NCI-H1417 treated with DMSO at 0.1 percent for 48 hours (cell line): Measurements from ENCODE around the gene CAST.
"Not testable (repeated sequence)": the region's sequence is repeated elsewhere in the genome, so short reads cannot be mapped to it uniquely, and the experiment has no call there.

Experiments used
- DNase-seq: peaks from one replicate; lab custom pipeline; 2025; lab: John Stamatoyannopoulos, UW

Gene CAST

DNA sequence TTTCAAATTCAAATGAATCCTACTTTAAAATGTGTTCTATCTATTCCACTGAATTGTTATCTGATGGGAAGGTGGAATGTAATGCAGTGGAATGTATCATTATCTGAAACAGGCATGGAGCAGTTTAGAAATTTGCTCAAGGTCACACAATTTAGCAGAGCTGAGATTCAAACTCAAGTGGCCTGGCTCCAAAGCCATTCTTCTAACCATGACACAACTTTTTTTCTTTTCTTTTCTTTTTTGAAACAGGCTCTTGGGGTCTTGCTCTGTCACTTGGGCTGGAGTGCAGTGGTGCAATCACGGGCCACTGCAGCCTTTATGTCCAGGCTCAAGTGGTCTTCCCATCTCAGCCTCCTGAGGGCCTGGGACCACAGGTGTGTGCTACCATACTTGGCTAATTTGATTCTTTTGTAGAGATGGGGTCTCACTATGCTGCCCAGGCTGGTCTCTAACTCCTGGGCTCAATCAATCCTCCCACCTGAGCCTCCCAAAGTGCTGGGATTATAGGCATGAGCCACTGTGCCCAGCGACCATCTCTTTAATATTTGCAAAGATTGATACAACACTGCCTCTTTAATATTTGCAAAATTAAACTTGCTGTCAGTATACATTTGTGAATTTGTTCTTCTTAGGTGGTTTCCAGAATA, 50.0 kb downstream of the CAST start:
- no peak for DNase-seq

DNA sequence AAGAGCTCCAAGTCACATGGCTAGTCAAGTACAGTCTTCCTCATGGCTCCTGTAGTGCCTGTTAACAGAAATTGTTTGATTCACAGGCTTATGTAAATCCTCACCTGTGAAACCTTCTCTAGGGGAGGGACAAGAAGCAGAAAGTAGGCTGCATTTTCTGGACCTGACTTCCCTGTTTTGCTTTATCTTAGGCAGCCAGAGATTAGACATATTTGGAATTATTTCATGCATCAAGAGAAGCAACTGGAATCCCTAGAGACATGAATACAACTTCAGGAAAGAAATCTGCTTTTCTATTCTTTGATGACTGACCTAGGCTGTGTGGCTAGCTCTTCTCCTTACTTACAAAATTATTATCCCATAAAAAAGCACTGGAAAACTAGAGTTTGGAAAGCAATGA, 52.3 kb downstream of the CAST start:
- no peak for DNase-seq

DNA sequence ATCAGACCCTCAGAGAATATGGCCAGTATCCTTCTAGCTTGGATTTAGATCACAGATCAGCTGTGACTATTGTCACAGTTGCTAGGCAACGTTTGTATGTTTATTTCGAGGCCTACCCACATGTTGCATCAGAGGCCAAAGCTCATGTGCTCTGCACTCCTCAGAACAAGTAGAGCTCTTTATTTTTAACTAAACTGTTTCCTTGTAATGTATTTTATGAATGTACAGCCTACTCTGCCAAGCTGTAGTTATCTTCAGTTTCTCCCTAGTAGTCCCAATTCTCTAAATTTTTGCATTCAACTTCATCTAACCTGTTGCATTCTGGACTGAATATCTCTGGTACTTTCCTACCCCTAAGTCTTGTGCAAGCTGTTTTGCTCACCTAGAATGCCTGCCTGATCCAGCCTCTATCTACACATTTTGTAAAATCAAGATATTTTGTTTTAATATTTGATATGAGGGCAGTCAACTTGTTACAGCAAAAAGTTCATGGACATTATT, 52.8 kb downstream of the CAST start:
- DNase-seq: no peak

DNA sequence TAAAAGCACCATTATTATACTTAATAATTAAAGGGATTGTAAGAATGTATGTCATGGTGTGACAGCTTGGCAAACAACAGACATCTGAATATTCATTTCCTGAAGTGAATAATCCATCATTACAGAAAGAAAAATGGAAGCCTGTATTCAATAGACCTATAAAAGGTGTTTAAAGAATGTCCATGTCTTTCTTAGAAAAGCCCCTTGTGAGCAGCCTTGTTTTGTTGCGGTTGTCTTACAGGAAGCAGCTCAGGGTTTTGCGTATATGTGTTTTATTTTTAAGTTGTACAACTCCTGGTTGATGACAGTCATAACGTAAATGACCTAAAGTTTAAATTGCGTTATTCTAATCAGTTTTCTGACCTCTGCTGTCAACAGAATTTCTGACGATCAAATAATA, 53.8 kb downstream of the CAST start:
- no peak for DNase-seq

DNA sequence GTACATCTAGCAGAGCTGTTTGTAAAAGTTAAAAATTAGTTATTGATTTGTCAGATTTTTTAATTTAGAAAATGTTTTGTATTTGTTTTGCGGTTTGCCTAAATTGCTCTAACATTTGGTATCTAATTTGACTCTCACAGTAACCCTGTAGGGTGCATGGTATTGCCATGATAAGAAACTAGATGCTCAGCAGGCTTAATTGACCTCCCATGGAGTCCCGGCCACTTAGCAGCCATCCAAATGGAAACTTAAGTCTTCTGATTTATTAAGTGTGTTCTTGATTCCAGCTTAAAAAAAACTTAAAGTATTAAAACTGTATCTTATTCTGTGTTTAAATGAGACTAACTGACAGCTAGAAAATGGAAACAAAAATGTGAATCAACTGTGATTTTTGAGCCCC, 54.5 kb downstream of the CAST start:
- no peak for DNase-seq

DNA sequence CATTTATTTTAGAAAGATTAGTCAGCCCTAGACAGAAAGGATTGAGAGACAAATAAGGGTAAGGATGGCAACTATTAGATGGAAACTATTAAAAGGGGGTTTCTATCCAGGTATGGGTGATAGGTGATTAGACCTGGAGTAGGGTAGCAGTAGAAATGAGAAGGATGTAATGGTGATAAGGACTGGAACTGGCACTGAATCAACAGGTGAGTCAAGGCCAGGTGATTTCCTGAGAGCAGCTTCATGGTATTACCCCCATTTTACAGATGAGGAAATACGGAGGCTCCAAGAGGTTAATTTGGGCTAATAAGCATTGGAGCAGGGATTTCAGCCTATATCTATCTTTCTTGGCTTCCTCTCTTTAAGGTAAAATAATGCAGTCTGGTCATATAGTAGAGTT, 55.7 kb downstream of the CAST start:
- no peak for DNase-seq

DNA sequence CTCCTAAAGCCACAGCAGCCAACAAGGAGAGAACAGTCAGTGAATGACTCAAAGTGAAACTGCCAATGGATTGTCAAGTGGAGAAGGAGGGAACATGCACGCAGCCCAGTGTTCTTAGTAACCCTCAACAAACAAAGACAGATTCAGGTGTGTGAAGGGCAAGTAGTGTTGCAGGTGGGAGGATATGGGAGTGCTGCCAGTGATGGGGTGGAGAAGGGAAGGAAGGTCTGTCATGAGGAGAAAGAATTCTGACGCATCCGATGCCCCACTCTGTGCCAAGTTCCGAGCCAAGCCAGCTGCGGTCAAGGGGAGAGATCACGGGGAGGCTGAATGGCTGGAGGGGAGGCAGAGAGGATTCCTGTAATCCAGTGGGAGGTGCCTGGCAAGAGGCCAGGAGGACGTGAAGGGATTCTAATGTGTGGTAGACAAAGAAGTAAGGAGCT, 56.5 kb downstream of the CAST start:
- no peak for DNase-seq

DNA sequence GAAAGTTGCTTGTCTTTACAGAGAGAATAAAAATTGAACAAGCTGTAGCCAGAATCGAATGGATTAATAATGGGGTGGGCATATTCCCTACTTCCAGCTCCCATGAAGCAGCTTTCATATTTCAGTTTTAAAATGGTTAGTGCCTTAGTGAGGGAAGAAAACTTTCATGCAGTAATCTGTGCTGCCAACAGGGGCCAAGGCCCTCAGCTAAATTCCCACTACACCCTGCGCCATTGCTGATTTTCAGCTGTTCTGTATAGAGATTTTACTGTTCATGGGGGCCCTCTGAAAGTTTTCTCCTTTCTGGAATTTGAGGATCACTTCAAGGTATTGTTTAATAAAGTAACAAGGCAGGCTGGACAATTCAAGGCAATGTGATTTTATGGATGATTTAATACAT, 58.2 kb downstream of the CAST start:
- no peak for DNase-seq

DNA sequence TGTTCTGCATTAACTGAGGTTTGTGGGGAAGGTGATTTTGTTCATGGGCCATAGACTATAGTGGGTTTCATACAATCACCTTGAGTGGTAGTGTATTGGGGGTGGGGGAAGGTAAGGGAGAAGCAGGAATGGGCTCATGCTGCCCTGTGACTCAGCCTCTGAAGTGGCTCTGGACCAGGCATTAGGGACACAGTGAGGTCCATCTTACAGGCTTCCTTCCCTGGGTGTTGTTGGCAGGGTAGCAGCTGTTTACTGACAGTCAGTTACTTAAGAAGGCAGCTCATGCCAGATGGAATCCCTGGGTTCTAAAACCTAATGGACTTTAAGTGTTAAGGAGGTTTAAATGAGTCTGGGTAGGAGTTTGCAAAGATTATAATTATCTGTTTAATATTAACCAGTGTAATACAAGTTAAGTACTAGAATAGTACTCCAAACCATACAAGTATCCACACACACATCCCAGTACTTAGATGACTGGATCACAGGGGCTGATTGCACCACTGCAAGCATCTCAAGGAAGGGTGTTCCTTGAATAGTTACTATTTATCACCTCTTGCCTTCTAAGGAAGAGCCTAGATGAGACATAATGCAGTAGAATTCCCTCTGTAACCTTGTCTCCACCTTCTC, 59.3 kb downstream of the CAST start:
- DNase-seq: no peak

DNA sequence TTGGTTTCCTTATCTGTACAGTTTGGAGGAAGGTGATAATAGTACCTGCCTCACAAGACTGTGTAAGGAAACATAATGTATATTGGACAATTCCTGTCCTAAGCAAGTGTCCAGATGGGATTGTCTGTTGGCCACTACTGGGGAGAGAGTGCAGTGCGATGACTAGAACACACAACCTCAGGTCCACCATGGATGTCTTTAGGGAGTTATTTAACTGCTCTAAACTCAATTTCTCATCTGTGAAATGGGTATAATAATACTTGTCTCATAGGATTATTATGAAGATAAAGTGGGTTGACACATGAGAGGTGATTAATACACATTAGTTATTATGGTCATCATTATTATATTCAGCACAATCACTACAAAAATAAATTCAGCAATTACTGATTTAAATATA, 63.1 kb downstream of the CAST start:
- no peak for DNase-seq

DNA sequence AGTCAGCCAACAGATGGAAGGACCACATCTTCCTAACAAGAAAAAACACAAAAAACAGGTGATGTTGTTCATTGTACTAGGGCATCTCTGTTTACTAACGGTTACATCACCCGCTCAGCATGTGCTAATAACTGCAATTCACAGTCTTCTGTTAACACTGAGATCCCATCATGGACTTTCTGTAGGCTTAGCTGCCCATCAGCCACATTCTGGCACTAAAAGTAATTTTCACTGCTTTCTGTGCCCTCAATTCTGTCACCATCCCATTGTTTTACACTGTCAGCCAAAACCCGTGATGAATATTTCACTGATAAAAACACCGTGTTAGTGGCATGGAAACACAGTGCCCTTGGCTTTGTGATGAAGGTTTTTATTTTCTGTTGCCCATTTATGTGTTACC, 64.6 kb downstream of the CAST start:
- peak; percentile 53 for DNase-seq

DNA sequence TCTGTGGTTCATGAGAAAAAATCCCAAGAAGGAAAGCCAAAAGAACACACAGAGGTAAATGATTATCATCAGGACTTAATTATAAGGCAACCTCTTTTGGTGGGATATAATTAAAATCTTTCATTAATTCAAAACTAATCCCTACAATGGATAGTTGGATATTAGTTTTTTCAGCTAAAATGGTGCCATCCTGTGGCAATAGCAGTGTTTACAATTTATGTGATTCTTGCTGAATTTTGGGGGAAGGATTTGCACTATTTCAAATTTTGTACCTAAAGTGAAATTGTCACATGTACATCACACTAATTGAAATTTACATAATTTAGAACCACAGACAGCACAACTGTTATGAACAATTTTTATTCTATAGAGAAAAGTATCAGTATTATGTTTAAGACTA, 67.0 kb downstream of the CAST start:
- DNase-seq: no peak

DNA sequence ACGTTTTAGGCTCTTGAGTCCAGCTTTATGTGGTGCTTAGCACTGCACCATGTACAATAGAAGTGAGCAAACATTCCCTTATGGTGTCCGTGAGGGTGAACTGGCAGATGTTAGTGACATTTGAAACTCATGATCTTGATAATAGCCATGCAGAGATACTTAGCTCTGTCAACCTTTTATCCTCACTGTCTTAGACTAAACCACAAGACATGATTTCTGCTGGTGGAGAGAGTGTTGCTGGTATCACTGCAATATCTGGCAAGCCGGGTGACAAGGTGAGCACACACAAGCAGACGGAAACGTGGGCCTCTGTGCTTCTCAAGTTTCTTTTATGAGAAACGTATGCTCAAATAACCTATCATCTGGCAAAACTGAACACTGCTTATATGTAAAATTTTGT, 68.4 kb downstream of the CAST start:
- DNase-seq: no peak

DNA sequence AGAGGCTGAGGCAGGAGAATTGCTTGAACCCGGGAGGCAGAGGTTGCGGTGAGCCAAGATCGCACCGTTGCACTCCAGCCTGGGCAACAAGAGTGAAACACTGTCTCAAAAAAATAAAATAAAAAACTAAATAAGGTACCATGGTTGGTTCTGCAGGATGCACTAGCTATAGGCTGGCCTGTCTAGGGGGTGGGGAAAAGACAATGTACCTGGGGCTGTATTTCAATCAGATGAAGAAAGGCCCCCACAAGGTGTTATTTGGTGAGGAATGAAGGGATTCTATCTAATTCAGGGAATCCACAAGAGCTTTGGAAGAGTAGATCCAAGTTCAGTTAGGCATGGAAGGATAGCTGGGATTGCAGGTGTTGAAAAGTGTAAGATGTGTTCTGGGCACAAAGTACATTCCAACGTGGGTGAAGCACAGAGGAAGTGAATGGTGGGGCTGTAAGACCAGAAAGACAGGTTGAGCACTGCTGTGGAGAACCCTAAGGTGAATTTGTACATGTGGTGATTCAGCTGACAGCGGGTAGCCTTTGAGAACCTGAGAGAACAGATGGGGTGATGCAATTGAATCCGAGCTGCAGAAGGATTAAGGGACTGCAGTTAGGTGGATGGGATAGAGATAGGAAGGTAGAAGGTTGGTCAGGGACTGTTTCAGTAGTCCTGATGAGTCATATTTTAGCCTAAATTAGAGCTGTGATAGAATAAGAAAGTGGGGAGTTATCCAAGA, 71.8 kb downstream of the CAST start:
- no peak for DNase-seq

DNA sequence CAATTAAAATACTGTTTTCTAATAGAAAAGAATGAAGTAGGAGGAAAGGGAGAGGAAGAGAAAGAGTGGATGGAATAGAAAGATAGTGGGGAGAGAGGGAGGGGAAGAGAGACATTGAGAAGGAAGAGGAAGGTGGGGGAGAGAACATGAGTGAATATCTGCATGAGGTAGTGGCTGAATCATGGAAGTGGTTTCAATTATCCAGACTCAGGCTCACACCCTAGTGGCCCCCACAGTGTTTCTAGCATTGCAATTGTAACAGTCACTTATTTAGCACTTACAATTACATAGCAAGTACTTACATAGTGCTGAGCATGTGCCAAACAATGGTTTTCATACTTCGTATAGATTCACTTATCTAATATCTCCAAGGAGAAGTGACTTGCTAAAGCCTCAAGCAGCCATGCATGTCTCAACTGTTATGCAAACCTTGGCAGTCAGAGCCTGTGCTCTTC, 72.7 kb downstream of the CAST start:
- no peak for DNase-seq

DNA sequence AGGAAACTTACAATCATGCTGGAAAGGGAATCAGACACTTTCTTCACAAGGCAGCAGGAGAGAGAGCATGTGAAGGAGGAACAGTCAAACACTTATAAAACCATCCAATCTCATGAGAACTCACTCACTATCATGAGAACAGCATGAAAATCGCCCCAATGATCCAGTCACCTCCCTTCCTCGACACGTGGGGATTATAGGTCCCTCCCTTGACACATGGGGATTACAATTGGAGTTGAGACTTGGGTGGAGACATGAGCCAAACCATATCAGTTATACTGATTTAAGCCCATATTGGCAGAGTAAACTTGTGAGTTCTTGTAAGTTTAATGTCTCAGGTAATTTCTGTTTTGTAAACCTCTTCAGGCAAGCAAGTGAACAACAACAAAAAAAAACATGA, 74.8 kb downstream of the CAST start:
- DNase-seq: no peak

DNA sequence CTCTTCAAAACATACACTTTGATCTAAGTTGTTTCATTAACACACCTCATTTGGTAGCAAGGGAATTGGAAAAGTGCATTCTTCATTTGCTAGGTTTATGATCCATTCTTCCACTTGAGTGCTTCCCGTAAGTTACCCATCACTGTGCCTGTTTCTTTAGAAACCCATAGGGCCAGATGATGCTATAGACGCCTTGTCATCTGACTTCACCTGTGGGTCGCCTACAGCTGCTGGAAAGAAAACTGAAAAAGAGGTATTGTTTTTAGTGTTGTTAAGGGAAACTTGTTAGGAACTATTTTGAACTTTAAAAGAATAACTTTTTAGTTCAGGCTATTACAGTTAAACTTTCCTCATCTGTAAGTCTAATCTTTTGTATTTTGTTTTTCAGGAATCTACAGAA, 78.9 kb downstream of the CAST start:
- no peak for DNase-seq

DNA sequence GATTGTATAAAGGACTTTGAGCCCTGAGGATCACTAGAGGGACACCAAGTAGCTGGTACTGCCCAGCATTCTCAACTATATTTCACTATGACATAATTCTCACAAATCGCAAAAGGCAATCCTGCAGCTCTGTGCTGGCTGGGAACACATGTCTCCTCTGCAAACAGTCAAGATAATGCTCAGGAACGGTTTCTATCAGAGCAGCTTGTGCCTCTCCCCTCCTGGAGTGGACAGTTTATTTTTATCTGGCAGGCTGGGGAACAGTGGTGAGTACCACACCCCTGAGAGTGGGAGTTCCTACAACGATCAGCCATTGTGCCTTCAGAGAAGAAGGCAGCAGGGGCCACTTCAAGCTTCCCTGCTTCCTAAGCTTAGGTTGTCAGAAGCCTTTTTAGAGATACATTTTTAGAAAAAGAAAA, 79.7 kb downstream of the CAST start:
- DNase-seq: no peak

DNA sequence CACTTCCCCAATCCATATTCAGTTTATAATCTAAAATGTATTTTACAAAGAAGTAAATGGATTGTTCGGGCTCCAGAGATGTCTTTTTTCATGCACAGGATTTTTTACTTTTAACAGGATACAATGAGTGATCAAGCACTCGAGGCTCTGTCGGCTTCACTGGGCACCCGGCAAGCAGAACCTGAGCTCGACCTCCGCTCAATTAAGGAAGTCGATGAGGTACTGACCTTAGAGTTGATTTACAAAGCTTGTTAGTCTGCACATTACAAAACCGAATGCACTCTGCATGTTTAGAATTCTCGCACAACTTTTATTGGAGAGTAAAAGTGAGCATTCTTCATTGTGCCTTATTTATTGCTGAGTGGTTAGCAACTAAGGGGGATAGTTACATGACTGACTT, 80.4 kb downstream of the CAST start:
- DNase-seq: no peak

DNA sequence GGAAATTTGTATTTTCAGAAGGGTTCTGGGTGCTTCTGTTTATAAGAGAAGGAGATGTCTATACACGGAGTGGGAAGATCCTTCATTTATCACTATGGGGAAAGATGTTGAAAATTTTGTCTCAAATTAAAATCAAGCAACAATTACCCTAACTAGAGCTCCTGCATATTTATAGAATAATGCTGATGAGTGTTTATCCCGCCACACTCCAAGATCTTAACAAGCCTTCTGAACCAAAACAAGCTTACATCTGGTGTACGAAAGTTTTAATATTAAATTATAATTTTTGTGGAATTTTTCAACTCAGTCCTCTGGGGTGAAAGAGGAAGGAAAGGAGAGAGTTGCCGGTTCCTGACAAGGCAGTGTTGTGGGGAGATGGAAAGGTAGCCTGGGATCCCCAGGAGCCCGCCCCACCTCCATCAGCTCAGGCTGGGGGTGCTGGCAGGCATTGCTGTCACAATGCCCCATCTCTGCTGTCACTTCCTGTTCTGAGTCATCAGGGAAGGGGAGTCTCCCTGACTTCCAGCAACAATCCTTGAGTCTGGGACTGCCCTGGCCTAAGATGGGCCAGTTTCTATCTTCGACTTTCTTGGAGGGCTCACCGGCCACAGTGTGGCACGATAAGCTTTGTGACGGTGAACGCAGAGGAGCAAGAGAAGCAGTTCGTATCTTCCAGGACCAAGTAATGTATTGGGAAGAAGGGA, 81.0 kb downstream of the CAST start:
- DNase-seq: no peak

DNA sequence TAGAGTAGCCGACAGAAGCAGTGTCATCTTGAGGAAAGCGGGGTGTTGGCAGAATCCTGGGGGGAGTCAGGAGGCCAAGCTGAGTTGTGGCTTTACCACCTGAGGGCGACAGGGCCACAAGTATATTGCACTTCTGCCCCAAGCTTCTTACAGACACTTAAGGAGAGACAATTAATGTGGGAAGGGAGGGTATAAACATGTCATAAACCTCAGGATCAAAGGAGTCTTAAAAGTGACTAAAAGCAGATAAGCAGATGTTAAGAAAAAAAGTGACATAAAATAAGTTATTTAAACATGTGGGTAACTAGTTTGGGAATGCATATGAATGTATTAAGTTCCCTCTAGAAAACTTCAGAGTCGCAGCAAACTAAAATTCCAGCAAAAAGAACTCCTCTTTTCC, 81.6 kb downstream of the CAST start:
- no peak for DNase-seq

DNA sequence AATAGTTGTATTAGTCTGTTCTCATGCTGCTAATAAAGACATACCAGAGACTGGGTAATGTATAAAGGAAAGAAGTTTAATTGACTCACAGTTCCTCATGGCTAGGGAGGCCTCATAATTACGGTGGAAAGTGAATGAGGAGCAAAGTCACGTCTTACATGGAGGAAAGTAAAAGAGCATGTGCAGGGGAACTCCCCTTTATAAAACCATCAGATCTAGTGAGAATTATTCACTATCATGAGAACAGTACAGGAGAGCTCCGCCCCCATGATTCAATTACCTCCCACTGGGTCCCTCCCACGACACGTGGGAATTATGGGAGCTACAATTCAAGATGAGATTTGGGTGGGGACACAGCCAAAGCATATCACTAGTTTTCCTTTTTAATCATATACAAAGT, 82.0 kb downstream of the CAST start:
- not testable (repeated sequence) for DNase-seq

DNA sequence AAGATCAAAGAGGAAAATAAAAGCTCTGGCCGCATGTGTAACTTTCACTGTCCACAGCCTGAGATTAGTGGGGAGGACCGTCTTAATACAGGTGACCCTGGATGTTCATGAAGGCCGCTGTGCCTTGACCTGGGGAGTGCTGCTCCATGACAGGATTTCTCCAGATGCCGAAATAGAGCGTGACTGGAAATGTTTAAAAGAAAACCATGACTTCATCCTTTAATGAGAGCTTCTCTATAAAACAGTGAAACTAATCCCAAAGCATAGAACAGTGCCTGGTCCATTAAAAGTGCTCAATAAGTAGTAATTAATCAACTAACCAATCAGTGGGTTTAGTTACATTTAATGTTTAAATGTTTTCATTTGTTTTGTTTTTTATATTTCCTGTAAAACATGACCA, 82.8 kb downstream of the CAST start:
- no peak for DNase-seq
